MM.1S (cell line): ENCODE data around the gene RPS14.
"Not testable (repeated sequence)": the region's sequence is repeated elsewhere in the genome, so short reads cannot be mapped to it uniquely, and the experiment has no call there.

Experiments used
- CTCF ChIP-seq: fragments of 300-600 bp; sonication (generic); IDR thresholded peaks from 2 replicates; pipeline ENCODE4 v1.5.1; 2016; ENCODE audit warnings: antibody characterized with exemption, low read length, mixed read lengths
- EZH2 ChIP-seq: fragments of 300-600 bp; sonication (generic); optimal IDR thresholded peaks from 2 replicates; pipeline ENCODE3; 2017; ENCODE audit warnings: low read depth, mild to moderate bottlenecking, antibody characterized with exemption, low read length, mixed read lengths

GRCh38 chr5:150413902-150414790 is 35.4 kb downstream of the RPS14 start:
- TF ChIP-seq CTCF, EZH2: not testable (repeated sequence)
